Measurements from ENCODE around the gene CSF3R.

The CSF3R gene

GRCh38 chr1:36420836-36421317, 61.8 kb downstream of the CSF3R start:
- no peaks in the 10 kb centered on the region for H3K27me3 Mint-ChIP-seq
- ATAC-seq (ENCODE audit: low read depth): peak; percentile 97
- H3K27ac Mint-ChIP-seq: peak overlapping the region; percentile 51
- H3K9me3 Mint-ChIP-seq: no peaks in the 10 kb centered on the region
- H3K4me1 Mint-ChIP-seq: peaks cover 8% of the 10 kb centered on the region
- H3K36me3 Mint-ChIP-seq: peaks cover 1% of the 10 kb centered on the region
- peak; percentile 87 to 93 for DNase-seq (ENCODE audit: low spot score in 2 of 2)
- H3K4me3 Mint-ChIP-seq: no peak overlapping the region

GRCh38 chr1:36420409-36420808, 62.3 kb downstream of the CSF3R start:
- Mint-ChIP-seq H3K27me3 (no peaks in the 10 kb centered on the region), H3K27ac (no peak overlapping the region), H3K4me1 (peaks cover 8% of the 10 kb centered on the region), H3K4me3 (no peak overlapping the region), H3K9me3 (no peaks in the 10 kb centered on the region), H3K36me3 (peaks cover 1% of the 10 kb centered on the region)
- DNase-seq (ENCODE audit: low spot score in 2 of 2) (no peak), ATAC-seq (ENCODE audit: low read depth) (no peak)

- DNase-seq (ENCODE audit: low spot score in 2 of 2): no peak
- Mint-ChIP-seq H3K4me1 (peaks cover 8% of the 10 kb centered on the region), H3K9me3 (no peaks in the 10 kb centered on the region), H3K27ac (no peak overlapping the region), H3K36me3 (peaks cover 1% of the 10 kb centered on the region), H3K27me3 (no peaks in the 10 kb centered on the region), H3K4me3 (no peak overlapping the region)
- no peak for ATAC-seq (ENCODE audit: low read depth)
Measured at GRCh38 chr1:36419569-36419968, 63.1 kb downstream of the CSF3R start.

GRCh38 chr1:36419140-36419539, 63.6 kb downstream of the CSF3R start:
- ATAC-seq (ENCODE audit: low read depth): no peak
- H3K36me3 Mint-ChIP-seq: peaks cover 1% of the 10 kb centered on the region

GRCh38 chr1:36417931-36418330, 64.8 kb downstream of the CSF3R start:
- DNase-seq (ENCODE audit: low spot score in 2 of 2): no peak
- H3K27ac Mint-ChIP-seq: no peak overlapping the region
- peaks cover 1% of the 10 kb centered on the region for H3K36me3 Mint-ChIP-seq
- H3K27me3 Mint-ChIP-seq: no peaks in the 10 kb centered on the region
- no peaks in the 10 kb centered on the region for H3K9me3 Mint-ChIP-seq
- no peak for ATAC-seq (ENCODE audit: low read depth)
- peaks cover 8% of the 10 kb centered on the region for H3K4me1 Mint-ChIP-seq
- no peak overlapping the region for H3K4me3 Mint-ChIP-seq

More at GRCh38 chr1:36419140-36419539, 63.6 kb downstream of the CSF3R start:
- peaks cover 8% of the 10 kb centered on the region for H3K4me1 Mint-ChIP-seq
- H3K27ac Mint-ChIP-seq: no peak overlapping the region
- no peaks in the 10 kb centered on the region for H3K27me3 Mint-ChIP-seq
- no peak overlapping the region for H3K4me3 Mint-ChIP-seq
- no peaks in the 10 kb centered on the region for H3K9me3 Mint-ChIP-seq
- no peak for DNase-seq (ENCODE audit: low spot score in 2 of 2)
